GM18861 (cell line): ENCODE data around the gene ITPR2.
A peak's percentile ranks its signal among the peaks of the same experiment; 100 is the strongest.
"Not testable (repeated sequence)": the region's sequence is repeated elsewhere in the genome, so short reads cannot be mapped to it uniquely, and the experiment has no call there.

Experiments used
- ATAC-seq: cut with Tn5 transposase; IDR thresholded peaks from one replicate; pipeline ENCODE4 v1.9.1; 2021; ENCODE audit not compliant: unreplicated experiment

ITPR2 gene

GRCh38 chr12:26469421-26470180 is 363.4 kb downstream of the ITPR2 start:
- ATAC-seq, result no peak

GRCh38 chr12:26467351-26467750 is 365.6 kb downstream of the ITPR2 start:
- no peak for ATAC-seq

- no peak for ATAC-seq
Observed at GRCh38 chr12:26466726-26467125, 366.3 kb downstream of the ITPR2 start.

- no peak for ATAC-seq
Observed at GRCh38 chr12:26465419-26466097, 367.4 kb downstream of the ITPR2 start.

- ATAC-seq, result peak; percentile 56
Observed at GRCh38 chr12:26461776-26462175, 371.2 kb downstream of the ITPR2 start.

- ATAC-seq, result no peak
Observed at GRCh38 chr12:26460361-26460760, 372.6 kb downstream of the ITPR2 start.

- no peak for ATAC-seq
Observed at GRCh38 chr12:26455936-26456574, 376.9 kb downstream of the ITPR2 start.

- ATAC-seq, result no peak
Observed at GRCh38 chr12:26453246-26453645, 379.7 kb downstream of the ITPR2 start.

- no peak for ATAC-seq
Observed at GRCh38 chr12:26452511-26452910, 380.5 kb downstream of the ITPR2 start.

DNA sequence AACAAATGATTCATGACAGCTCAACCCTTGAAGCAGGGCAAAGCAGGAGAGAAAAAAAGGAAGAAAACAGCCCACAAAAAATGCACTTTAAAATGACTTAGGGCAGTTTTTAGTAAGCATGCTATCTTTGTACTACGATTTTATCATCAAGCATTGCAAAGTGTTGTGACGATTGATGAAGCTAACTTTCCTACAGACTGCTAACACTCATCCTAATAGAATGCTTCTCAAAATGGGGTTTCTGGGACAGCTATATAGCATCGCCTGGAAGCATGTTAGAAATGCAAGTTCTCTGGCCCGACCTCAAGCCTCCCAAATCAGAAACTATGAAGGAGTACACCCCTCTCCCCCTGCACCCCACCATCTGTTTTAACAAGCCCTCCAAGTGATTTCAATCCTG is 381.2 kb downstream of the ITPR2 start:
- no peak for ATAC-seq

DNA sequence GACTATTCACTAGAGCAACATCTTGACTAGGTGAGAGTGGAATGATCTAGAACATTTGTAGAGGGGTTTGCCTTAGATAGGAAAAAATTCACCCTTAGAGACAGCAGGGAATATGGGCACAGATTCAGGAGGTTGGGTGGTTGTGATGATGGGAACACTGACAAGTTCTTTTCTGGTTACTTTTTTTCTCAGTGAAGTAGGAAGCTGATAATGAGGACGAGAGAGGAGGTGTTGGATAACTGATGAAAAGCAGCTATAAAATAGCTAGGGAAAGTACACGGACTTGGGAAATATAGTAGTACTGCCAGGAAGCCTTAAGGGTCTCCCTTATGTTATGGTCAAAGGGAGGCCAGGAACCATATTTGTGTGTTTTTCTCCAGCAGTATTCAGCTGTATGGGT is 387.1 kb downstream of the ITPR2 start:
- no peak for ATAC-seq

- ATAC-seq, result no peak
Observed at GRCh38 chr12:26443309-26443708, 389.7 kb downstream of the ITPR2 start.

- ATAC-seq, result no peak
Observed at GRCh38 chr12:26441434-26441833, 391.6 kb downstream of the ITPR2 start.

DNA sequence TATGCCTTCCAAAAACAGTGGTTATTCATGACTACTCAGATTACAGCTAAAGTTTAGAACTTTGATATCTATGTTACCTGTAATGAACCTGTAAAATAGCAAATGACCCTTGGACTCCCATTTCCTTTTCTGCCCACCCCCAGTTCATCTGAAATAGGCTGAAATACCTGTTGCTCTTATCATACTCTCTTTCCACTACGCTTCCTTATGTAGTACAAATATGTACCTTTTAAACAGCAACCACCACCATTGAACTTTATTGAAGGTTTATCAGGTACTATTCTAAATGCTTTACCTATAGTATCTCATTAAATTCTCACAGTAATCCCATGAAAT is 398.0 kb downstream of the ITPR2 start:
- ATAC-seq, result no peak

DNA sequence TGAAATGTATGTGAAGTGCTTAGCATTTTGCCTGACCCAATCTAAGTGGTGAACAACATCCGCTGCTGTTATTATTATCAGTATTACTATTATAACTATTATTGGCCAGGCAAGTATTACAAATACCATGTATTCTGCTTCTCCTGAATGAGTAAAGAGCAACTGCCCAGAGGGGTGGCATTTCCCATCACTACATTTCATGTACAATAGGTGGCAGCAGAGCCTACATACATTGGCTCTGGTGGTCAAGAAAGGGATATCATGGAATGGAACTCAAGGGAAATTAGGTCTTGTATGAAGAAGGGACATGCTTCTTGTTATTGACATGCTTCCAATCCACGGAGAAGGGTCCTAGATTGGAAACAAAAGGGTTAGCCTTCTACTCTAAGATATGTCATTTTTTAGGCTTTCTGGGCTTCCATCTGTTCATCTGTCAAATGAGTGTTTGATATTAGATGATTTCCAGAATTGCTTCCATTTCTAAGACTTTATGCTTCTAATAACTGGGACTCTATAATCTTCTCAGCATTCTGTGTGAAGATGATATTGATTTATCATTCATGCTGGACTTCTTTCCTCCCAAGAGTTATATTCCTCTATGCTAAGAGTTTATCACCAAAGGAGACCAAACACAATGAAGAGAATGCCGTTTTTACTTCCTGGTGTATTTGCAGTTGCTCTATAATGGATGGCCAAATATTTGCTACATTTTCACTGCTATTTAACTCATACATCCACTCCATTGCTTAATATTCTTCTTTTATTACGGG is 398.5 kb downstream of the ITPR2 start:
- ATAC-seq, result peak; percentile 62

GRCh38 chr12:26433701-26434100 is 399.3 kb downstream of the ITPR2 start:
- not testable (repeated sequence) for ATAC-seq

DNA sequence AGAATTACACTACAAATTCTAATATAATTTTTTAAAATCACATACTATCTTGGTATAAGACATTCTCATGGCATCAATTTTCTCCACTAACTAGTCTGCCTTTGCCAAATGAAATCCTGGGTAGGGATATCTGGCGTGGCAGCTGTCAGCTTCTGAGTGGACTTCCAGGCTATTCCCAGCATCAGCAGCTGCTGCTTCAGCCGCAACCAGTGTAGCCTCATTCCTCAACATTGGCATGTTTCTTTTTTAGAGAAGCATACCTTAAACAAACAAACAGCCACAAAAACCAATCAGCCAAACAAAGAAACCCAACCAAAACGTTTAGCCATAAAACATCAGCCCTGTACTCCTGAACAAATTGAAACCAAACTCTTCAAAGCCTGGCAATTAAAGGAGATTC is 401.8 kb downstream of the ITPR2 start:
- ATAC-seq, result no peak

DNA sequence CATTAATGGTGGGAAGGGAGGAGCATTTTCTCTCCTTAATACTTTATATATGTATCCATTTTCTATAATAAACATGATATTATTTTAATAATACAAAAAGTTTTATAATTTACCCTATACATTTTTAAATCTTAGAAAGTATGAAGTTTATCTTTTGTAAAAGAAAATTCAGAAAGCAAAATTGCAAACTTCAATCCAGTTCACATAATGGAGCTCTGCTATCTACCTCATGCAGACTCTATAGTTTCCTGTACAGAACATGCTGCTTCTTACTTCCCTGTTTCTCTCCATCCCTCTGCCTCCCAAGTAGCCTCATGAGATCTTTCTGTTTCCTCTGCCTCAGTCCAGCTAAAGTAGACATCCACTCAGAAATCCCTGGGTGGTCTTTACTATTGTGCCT is 402.4 kb downstream of the ITPR2 start:
- not testable (repeated sequence) for ATAC-seq

DNA sequence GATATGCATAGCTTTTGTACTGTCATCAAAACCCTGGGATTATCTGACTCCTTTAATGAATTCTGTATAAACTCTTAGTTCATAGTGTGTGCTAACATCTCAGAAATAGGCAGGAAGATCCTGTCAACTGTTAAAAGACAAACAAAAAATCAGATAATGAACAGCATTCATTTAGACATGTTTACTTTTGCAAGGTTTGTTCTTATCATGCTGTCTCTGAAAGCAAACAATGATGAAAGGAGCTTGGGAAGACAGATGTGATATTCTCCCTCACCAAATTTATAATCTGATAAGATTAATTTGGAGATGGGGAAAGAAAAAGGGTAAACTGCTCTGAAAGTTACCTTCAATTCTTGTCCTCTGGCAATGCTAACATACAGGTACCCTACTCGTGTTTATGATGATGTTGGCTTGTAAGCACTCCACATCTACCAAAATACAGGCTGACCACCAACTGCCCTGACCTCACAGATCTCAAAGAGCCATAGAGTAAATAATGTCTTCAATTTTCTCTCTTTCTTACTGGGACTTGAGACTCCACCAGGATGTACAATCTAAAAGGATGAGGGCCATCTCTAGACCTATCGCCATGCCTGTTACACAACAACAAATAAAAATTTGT is 403.8 kb downstream of the ITPR2 start:
- no peak for ATAC-seq

- no peak for ATAC-seq
Observed at GRCh38 chr12:26428420-26428819, 404.6 kb downstream of the ITPR2 start.

DNA sequence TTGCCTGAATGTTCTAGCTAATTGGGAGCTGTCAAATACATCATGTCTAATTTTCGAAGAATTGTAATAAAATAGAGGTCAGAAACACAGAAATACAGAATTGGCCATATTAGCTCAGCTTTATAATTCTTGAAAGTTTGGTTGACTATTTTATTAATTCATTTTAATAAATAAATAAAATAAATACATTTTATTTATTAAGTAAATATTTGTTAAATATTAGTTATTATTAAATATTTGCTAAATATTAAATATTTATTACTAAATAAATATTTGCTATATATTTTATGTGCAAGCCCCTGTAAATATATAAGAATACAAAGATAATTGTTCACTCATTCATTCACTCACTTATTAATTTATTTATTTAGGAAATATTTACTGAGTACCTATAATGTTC is 406.3 kb downstream of the ITPR2 start:
- ATAC-seq, result no peak
